Natural killer cell (primary cell): ENCODE measurements around the gene SPESP1. TPM values are rescaled to one million over a fixed set of nuclear protein-coding genes. Genes with fewer than 3 reads are reported as not detected.

Experiments
- ATAC-seq, 3 donors: fragments of 150-1000 bp in 2 of 3; fragments of 200-7000 bp in 1 of 3; cut with Tn5 transposase; 1 replicate in 1 of 3; 2 replicates in 2 of 3; pipeline ENCODE4 v1.10.0; 2021; ENCODE audit warnings: mild to moderate bottlenecking in 2 of 3, moderate library complexity in 2 of 3
- DNase-seq, 2 donors: peaks; one replicate each; pipeline versions ENCODE4 v3.0.0 to v3.0.0-alpha.2; 2013 to 2021; ENCODE audit warnings: mixed read lengths in 1 of 2
- H3K27ac ChIP-seq: one replicate; pipeline ENCODE4 v1.5.1; 2013; ENCODE audit warnings: mild to moderate bottlenecking, low read length
- H3K27me3 ChIP-seq: one replicate; pipeline ENCODE4 v1.6.1; 2013; ENCODE audit warnings: low read length; ENCODE audit not compliant: control insufficient read depth, insufficient read depth
- H3K36me3 ChIP-seq: one replicate; pipeline ENCODE4 v1.6.1; 2013; ENCODE audit warnings: low read length; ENCODE audit not compliant: control insufficient read depth, insufficient read depth
- H3K4me1 ChIP-seq: one replicate; pipeline ENCODE4 v1.6.1; 2013; ENCODE audit warnings: low read length; ENCODE audit not compliant: control insufficient read depth, insufficient read depth
- H3K4me3 ChIP-seq: one replicate; pipeline ENCODE4 v1.5.1; 2013; ENCODE audit warnings: low read length
- H3K9me3 ChIP-seq: one replicate; pipeline ENCODE4 v1.6.1; 2013; ENCODE audit warnings: low read length; ENCODE audit not compliant: control insufficient read depth, insufficient read depth
- H3K27ac Mint-ChIP-seq, 2 donors: one replicate each; pipeline ENCODE4 v1.8.0; 2022; ENCODE audit warnings: mild to moderate bottlenecking in 2 of 2, mixed read lengths in 2 of 2, moderate library complexity in 1 of 2
- H3K27me3 Mint-ChIP-seq, 2 donors: one replicate each; pipeline ENCODE4 v1.8.0; 2022; ENCODE audit warnings: low read depth in 2 of 2, mixed read lengths in 2 of 2
- H3K36me3 Mint-ChIP-seq: one replicate; pipeline ENCODE4 v1.8.0; 2022; ENCODE audit warnings: mixed read lengths
- H3K4me1 Mint-ChIP-seq, 2 donors: one replicate each; pipeline ENCODE4 v1.8.0; 2022; ENCODE audit warnings: mixed read lengths in 2 of 2
- H3K4me3 Mint-ChIP-seq: one replicate; pipeline ENCODE4 v1.8.0; 2022; ENCODE audit warnings: mild to moderate bottlenecking, moderate library complexity, mixed read lengths
- H3K9me3 Mint-ChIP-seq, 2 donors: one replicate each; pipeline ENCODE4 v1.8.0; 2022; ENCODE audit warnings: mixed read lengths in 2 of 2
- CTCF ChIP-seq: fragments of 200-600 bp; IDR thresholded peaks from one replicate; pipeline ENCODE4 v1.8.0; 2022; ENCODE audit warnings: antibody characterized with exemption
- WGBS: methylation state at CpG from one replicate; pipeline ENCODE4 v1.1.7; 2013; ENCODE audit warnings: missing lambda C conversion rate; ENCODE audit not compliant: insufficient coverage; 5-methylcytosine and 5-hydroxymethylcytosine counted together
- intact Hi-C: fragments of 100-400 bp; cut with micrococcal nuclease; formaldehyde crosslinking; loops from one replicate; pipeline ENCODE4 v1.14.2; 2022
- total RNA-seq, 4 donors: library from RNA; stranded (reverse); fragments of 120-200 nt in 1 of 4; gene quantifications; one replicate each; pipeline versions ENCODE4 v1.2.3 to v1.2.4, GENCODE V29; 2013 to 2022

SPESP1 gene
- total RNA-seq, 3 donors from 2014 or later (not counting 1 experiment from before 2014, with no cell fraction given), result 0.43 TPM; not detected in 2

- TF ChIP-seq CTCF, result no peak
- Mint-ChIP-seq H3K4me1 (no peaks in the 10 kb centered on the region), H3K36me3 (no peaks in the 10 kb centered on the region), H3K4me3 (no peak overlapping the region), H3K27ac (no peak overlapping the region), H3K9me3 (no peaks in the 10 kb centered on the region), H3K27me3 (peaks cover 3 to 25% of the 10 kb centered on the region in 2 donors)
- no peak for ATAC-seq
- no peaks in the 10 kb centered on the region for H3K9me3 ChIP-seq
- H3K4me3 ChIP-seq, result no peak overlapping the region
- H3K4me1 ChIP-seq, result no peaks in the 10 kb centered on the region
- DNase-seq, result no peak
- H3K27me3 ChIP-seq, result no peaks in the 10 kb centered on the region
- WGBS, result 80% methylated on average over 7 of the region's 7 CpGs
- no peaks in the 10 kb centered on the region for H3K36me3 ChIP-seq
- intact Hi-C loops, result no loop called here
- H3K27ac ChIP-seq, result no peak overlapping the region
Observed at GRCh38 chr15:68990231-68990991, 60.1 kb downstream of the SPESP1 start.

GRCh38 chr15:68990992-68991500, 60.7 kb downstream of the SPESP1 start:
- DNase-seq (no peak), ATAC-seq (no peak)
- no peak overlapping the region for H3K27ac ChIP-seq
- H3K9me3 ChIP-seq, result no peaks in the 10 kb centered on the region
- Mint-ChIP-seq H3K4me1 (no peaks in the 10 kb centered on the region), H3K36me3 (no peaks in the 10 kb centered on the region), H3K9me3 (no peaks in the 10 kb centered on the region), H3K27me3 (peaks cover 3 to 25% of the 10 kb centered on the region in 2 donors), H3K27ac (no peak overlapping the region), H3K4me3 (no peak overlapping the region)
- no peak overlapping the region for H3K4me3 ChIP-seq
- no peaks in the 10 kb centered on the region for H3K36me3 ChIP-seq
- H3K4me1 ChIP-seq, result no peaks in the 10 kb centered on the region
- intact Hi-C loops, result no loop called here
- WGBS, result 89% methylated on average over 5 of the region's 5 CpGs
- H3K27me3 ChIP-seq, result no peaks in the 10 kb centered on the region
- no peak for TF ChIP-seq CTCF

- peaks cover 3 to 25% of the 10 kb centered on the region in 2 donors for H3K27me3 Mint-ChIP-seq
- 91% methylated on average over 4 of the region's 4 CpGs for WGBS
- no peak for TF ChIP-seq CTCF
- H3K4me1 Mint-ChIP-seq, result no peaks in the 10 kb centered on the region
- Histone ChIP-seq H3K27ac (no peak overlapping the region), H3K4me1 (no peaks in the 10 kb centered on the region), H3K27me3 (no peaks in the 10 kb centered on the region), H3K36me3 (no peaks in the 10 kb centered on the region), H3K4me3 (no peak overlapping the region), H3K9me3 (no peaks in the 10 kb centered on the region)
- no peak for ATAC-seq
- intact Hi-C loops, result no loop called here
- no peak for DNase-seq
- H3K36me3 Mint-ChIP-seq, result no peaks in the 10 kb centered on the region
- H3K27ac Mint-ChIP-seq, result no peak overlapping the region
- no peaks in the 10 kb centered on the region for H3K9me3 Mint-ChIP-seq
- H3K4me3 Mint-ChIP-seq, result no peak overlapping the region
Observed at GRCh38 chr15:68991723-68992122, 61.4 kb downstream of the SPESP1 start.
